ENCODE results near the gene NPAS3.

The NPAS3 gene

GRCh38 chr14:33780035-33780434 is 841.4 kb downstream of the NPAS3 start:
- DNase-seq, result no peak

DNA sequence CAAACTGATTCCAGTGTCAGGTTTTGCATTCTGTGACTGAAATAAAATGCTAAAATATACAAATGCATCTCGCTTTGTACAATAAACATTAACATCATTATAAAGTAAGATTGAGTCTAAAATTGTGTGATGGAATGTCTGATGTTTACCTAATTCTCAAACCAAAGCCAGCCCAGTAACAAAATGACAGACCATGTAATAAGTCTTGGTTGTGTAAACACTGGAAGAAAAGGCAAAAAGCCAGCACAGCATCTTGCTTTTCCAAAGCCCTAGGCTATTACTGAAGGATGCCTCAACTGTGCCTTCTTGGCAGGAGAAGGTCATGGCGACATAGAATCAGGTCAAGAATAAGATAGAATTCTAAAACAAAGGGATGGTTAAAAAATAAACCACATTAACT is 842.6 kb downstream of the NPAS3 start:
- no peak for DNase-seq

GRCh38 chr14:33782923-33783322 is 844.2 kb downstream of the NPAS3 start:
- DNase-seq, result no peak

- DNase-seq, result no peak
Measured at GRCh38 chr14:33786091-33786825, 847.6 kb downstream of the NPAS3 start.

DNA sequence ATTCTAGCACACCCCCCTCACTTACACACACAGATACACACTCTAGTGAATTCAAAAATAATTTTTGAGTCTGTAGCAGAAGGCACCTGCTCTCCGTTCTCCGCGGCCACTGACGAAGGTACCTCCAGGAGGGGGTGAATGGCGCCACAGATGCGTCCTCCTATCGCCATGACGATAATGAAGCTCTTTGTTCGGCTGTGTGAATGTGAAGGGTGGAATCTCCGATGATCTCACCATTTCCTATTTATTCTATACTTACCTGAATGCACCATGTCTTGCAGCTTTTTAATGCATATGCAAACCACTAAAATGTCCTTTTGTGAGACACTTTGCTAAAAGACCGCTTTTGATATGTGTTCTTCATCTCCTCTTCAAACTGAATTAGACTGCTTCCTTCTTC is 849.5 kb downstream of the NPAS3 start:
- DNase-seq, result no peak

DNA sequence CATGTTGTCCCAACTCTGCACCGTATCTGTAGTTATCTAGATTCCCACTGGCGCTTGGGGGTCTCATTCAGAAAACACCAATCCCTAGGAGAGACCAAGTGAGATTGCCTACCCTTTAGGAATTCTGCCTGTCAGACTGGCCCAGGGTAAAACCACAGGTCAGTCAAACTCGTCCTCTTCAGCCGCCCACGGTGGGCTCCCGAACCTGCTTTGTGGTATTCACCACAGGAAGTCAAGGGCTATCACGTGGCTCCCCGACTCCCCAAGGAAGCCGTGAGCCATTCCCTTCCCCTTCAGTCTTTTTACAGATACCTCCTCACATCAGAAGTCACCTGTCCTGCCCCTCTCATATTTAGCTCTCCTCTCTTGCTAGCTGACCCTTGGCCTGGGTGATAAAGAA is 852.3 kb downstream of the NPAS3 start:
- no peak for DNase-seq

DNA sequence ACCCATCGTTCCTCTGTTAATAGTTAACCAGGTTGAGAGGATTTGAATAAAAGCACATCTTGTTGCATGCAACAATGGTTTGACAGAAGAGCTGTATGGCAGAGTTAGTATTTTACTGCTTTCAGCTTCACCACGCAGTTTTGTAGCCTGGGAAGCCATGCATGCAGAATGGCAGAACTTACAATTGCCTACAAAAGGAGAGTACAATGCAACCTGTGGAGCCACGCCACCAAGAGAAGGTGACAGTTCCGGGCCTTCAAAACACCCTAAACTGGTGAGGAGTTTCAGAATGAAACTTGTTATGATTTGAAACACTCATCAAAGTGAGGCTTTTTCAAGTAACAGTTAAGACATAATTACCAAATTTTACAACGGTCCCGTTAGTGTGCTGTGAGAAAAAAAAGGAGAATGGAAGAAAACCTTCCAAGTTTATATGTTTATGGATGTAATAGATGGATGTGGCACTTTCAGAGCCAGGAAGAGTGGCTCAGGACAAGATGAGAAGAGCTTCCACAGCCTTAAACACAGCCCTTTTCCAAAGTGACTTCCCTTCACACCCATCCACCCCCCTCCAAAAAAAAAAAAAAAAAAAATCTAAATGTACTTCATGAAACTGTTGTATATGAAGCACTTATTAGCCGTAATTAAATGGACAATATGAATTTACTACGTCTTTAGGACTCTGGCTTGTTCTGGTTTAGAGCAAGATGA is 853.5 kb downstream of the NPAS3 start:
- peak; percentile 56 for DNase-seq

DNA sequence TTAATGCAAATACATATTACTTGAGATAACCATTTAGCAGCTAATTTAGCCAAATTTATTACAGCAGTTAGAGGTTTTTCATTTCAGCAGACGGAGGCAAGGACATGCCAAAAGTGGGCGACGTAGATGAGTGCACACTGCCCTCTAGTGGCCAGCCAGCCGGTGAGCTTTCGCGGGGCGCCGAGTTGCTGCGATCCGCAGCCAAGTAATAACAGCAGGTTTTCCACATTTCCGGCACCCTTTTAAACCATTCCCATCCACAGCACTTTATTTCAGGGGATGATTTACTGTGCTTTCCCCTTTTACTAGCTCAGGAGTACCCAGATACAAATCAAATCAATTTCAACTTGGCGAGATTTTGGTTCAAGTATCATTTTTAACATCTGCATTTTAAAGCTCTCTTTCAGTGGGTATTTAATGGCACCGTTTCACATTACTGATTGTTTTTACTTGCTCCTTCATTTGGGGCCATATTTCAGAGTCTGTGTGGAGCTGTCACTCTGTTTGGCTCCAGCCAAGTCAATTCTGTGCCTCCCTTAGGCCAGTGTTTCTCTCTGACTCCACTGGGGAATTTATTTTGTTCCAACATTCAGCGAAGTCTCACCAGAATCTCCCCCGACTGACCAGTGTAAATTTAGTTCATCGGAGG is 854.2 kb downstream of the NPAS3 start:
- DNase-seq, result peak; percentile 79

DNA sequence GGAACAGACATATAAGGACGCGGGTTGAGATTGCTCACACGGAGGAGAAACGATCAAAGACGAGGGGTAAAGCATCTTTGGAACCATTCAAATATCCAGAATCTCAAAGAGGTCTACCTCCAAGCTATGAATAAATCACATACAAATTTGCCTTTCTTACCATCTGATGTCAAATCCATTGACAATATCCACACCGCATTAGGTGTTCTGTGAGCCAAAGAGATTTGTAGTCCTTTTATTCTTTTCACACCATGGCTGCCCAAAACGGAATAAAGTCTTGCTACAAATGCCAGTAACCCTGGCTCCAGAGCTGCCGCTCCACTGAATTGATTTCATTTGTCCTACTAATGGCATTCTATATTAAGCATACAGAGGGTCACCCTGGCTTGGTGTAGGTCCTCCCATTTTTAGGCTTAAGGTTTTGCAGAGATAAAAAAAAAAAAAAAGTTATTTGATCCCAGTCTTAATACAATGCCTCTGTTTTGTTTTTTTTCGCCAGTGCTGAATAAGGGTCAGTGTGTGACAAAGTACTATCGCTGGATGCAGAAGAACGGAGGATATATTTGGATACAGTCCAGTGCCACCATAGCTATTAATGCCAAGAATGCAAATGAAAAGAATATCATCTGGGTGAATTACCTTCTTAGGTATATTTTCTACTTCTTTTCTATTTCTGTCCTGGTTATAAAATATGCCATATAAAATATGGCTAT is 854.9 kb downstream of the NPAS3 start:
- no peak for DNase-seq

DNA sequence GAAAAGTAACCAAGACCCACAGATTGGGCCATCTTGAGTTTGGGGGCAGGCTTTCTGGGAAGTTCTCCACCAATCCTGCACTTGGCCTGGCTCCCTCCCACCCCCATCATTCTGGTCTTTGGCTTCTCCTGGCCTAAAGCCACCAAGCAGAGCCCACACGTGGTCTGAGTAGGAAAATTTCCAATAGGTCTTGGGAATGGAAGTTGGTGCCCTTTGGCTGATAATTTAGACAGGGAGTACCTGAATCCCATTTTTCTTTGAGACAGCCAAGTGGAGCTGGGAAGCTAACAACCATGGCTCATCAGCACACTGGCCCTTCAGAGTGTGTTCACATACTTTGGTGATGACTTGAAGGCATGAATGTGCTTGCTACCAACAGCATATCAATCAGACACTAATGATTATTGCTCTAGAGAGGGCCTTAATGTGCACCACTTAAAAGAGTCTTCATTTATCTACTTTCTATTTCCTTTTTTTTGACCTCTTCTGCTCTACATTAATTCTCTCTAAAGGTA is 856.2 kb downstream of the NPAS3 start:
- DNase-seq, result no peak

- no peak for DNase-seq
Measured at GRCh38 chr14:33796356-33796755, 857.7 kb downstream of the NPAS3 start.

DNA sequence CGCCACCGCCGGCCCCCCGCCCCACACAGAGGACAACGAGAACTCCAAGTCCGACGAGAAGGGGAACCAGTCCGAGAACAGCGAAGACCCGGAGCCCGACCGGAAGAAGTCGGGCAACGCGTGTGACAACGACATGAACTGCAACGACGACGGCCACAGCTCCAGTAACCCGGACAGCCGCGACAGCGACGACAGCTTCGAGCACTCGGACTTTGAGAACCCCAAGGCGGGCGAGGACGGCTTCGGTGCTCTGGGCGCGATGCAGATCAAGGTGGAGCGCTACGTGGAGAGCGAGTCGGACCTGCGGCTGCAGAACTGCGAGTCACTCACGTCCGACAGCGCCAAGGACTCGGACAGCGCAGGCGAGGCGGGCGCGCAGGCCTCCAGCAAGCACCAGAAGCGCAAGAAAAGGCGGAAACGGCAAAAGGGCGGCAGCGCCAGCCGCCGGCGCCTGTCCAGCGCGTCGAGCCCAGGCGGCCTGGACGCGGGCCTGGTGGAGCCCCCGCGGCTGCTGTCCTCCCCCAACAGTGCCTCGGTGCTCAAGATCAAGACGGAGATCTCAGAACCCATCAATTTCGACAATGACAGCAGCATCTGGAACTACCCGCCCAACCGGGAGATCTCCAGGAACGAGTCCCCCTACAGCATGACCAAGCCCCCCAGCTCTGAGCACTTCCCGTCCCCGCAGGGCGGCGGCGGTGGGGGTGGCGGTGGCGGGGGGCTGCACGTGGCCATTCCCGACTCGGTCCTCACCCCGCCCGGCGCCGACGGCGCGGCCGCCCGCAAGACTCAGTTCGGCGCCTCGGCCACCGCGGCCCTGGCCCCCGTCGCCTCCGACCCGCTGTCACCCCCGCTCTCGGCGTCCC is 861.3 kb downstream of the NPAS3 start:
- no peak for DNase-seq

GRCh38 chr14:33800735-33801163 is 862.1 kb downstream of the NPAS3 start:
- DNase-seq, result no peak

DNA sequence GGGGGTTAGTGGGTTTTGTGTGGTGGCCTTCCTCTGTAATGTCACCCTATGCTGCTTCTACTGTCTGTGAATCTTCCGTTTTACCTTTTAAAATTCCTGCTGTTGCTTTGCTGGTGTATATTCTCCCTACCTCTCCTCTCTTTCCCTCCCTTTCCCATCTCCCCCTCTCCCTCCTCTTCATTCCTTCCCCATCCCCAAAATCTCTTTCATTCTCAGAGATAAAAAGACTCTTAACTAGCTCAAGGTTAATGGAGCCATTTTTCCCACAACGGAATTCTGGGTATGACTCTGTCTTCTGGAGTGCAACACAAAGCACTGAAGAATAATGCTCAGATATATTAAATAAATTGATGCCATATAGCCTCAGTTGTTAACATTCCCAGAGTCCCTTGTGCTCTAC is 864.1 kb downstream of the NPAS3 start:
- DNase-seq, result no peak

DNA sequence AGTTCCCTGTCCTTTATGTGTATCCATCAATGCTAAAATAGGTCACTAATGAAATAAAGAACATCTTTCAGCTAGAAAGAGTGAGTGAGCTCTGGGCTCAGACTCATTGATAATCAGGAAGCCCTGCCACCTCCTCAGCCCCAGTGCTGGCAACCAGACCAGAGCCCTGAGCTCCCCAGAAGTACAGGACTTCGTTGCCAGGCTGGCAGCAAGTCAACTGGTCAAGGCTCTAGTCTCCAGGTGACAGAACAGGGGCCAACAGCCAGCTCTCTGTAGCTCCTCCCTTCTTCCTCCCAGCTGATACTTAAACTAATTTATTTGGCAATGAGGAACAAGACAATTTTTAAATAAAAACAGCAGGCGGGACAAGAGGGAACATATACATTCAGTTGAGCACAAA is 866.9 kb downstream of the NPAS3 start:
- no peak for DNase-seq

GRCh38 chr14:33806905-33807304 is 868.2 kb downstream of the NPAS3 start:
- no peak for DNase-seq

GRCh38 chr14:33808187-33808586 is 869.5 kb downstream of the NPAS3 start:
- DNase-seq, result no peak

DNA sequence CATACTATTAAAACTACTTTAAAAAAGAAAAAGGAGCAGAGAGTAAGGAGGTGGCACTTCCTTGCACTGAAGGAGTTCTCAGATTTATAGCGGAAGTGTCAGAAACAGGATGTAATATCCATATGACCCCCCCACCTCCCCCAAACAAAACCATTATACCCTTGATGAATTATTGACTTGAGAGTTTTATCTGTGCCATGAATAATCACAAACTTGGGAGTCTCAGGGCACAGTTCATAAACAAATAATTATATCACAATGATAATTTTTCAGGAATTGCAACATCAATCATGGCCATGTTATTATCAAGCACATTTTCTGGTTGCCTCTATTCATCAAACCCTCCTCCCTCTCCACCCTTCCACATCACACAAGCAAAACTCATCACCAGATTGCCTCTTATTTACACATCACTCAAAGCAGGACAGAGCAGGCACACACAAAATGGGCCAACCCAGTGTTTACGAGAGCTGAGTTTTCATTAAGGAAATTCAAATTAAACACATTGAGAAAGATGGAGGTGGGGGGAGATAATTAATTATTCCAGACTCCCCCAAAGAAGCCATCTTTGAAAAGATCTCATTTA is 870.8 kb downstream of the NPAS3 start:
- no peak for DNase-seq

DNA sequence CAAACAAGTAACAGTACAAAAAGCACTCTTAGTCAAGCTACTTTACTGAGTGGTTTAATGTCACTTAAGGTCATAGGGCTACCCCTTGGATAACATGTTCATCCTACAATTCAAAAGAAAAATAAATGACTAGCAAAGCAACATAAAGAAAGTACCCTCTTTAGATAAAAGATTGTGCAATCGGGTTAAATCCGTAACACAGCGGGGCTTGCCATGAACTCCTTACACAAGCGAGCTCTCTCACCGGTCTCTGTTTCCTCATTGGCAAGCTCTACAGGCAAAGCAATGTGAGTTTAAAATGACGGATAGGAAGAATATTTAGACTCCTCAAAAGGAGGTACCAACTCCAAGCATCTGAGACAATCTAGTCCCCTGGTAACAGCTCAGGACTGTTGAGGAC is 871.6 kb downstream of the NPAS3 start:
- DNase-seq, result no peak

GRCh38 chr14:33811721-33812120 is 873.0 kb downstream of the NPAS3 start:
- DNase-seq, result no peak

DNA sequence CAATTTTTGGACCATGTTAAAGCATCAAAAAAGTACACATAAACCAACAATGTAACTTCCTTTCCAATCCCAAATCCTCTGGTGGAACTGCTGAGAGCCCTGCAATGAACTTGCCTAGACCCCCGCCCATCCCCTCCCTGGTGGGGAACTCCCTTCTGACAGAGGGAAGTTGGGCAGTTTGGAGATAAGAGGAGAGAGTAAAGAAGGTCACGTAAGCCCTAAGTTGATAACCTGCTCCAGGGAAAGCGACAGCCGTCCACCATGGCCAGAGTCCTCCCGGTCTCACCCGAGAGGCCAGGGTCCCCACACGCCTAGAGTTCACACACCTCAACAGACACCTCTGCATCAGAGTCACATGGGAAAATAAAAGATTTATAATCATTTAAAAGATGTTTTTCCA is 873.5 kb downstream of the NPAS3 start:
- no peak for DNase-seq

DNA sequence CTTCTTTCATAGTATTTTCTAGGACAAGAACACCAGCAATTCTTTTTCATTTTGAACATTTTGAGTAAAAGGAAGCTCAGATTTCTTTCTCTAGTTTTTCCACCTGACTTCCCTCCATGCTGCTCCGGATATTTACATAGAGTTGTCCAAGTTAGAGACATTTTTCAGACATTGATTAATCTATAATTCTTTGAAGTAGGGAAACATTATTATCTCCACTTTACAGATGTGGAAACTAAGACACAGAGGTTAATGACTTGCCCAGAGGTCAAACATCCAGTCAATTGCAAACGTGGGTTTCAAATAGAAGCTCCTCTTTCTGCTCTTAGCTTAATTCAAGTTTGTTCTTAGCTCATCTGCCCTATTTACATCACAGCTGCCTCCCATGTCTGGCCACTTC is 873.9 kb downstream of the NPAS3 start:
- no peak for DNase-seq
